IgD-negative memory B cell (primary cell): ENCODE results near the gene ALX3. TPM values are rescaled to one million over a fixed set of nuclear protein-coding genes. Genes with fewer than 3 reads are reported as not detected.

ENCODE experiments used
- H3K27ac Mint-ChIP-seq, 3 donors: one replicate each; pipeline ENCODE4 v1.8.0; 2020 to 2022; ENCODE audit warnings: mild to moderate bottlenecking in 3 of 3, mixed read lengths in 3 of 3, moderate library complexity in 1 of 3
- H3K27me3 Mint-ChIP-seq: one replicate; pipeline ENCODE4 v1.8.0; 2021; ENCODE audit warnings: mixed read lengths
- H3K36me3 Mint-ChIP-seq: one replicate; pipeline ENCODE4 v1.8.0; 2020; ENCODE audit warnings: mild to moderate bottlenecking, mixed read lengths
- H3K4me1 Mint-ChIP-seq, 3 donors: one replicate each; pipeline ENCODE4 v1.8.0; 2020 to 2022; ENCODE audit warnings: mixed read lengths in 3 of 3, mild to moderate bottlenecking in 1 of 3
- H3K4me3 Mint-ChIP-seq, 4 donors: one replicate each; pipeline ENCODE4 v1.8.0; 2020 to 2022; ENCODE audit warnings: mild to moderate bottlenecking in 4 of 4, mixed read lengths in 4 of 4, moderate library complexity in 3 of 4
- H3K9me3 Mint-ChIP-seq, 3 donors: one replicate each; pipeline ENCODE4 v1.8.0; 2020 to 2021; ENCODE audit warnings: mixed read lengths in 3 of 3, mild to moderate bottlenecking in 1 of 3
- polyA plus RNA-seq: library from polyadenylated mRNA; unstranded; fragments of 300-500 nt; fragmentation: Illumina TruSeq; gene quantifications from one replicate; pipeline ENCODE4 v1.2.3, GENCODE V29; 2021

Gene ALX3
- not detected for polyA plus RNA-seq

- Mint-ChIP-seq H3K36me3 (peaks cover 3% of the 10 kb centered on the region), H3K9me3 (peaks cover 0 to 5% (median 0%) of the 10 kb centered on the region in 3 donors), H3K27ac (peak within 1 kb of the TSS in 2 of 3 donors; percentile 23 to 32), H3K4me3 (peak within 1 kb of the TSS in 3 of 4 donors; percentile 39 to 53 (median 42)), H3K27me3 (peaks cover 50% of the 10 kb centered on the region), H3K4me1 (peaks cover 4 to 11% (median 9%) of the 10 kb centered on the region in 3 donors)
These were observed at the start of gene ALX3 for GRCh38 chr1:110070671-110071242. Gene ALX3, minus strand, starts transcription at chr1:110070672. Its CDS starts 60 bp downstream, at chr1:110070612.

DNA sequence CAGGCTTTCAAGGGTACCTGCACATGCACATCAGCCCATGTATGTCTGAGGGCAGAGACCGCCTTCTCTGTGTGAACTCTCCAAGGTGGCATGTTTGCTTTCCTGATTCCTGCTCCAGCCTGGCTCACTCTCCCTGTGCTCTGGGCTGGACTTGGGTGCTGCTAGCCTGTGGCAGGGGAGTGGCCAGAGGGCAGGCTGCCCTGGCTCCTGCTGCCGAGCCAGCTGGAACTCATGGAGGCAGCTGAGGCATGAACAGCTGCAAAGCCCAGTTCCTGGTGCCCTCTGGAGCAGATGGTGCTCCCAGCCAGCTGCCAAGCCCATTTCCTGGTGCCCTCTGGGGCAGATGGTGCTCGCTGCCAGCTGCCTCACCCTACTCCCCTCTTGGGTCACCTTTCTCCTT, 49.4 kb upstream of the ALX3 start:
- no peaks in the 10 kb centered on the region for H3K36me3 Mint-ChIP-seq
- peaks cover 0 to 3% (median 0%) of the 10 kb centered on the region in 3 donors for H3K4me1 Mint-ChIP-seq
- H3K27ac Mint-ChIP-seq = peak overlapping the region in 1 of 3 donors; percentile 53
- H3K4me3 Mint-ChIP-seq = no peak overlapping the region
- H3K9me3 Mint-ChIP-seq = peaks cover 3 to 11% (median 6%) of the 10 kb centered on the region in 3 donors
- H3K27me3 Mint-ChIP-seq = peaks cover 23% of the 10 kb centered on the region

GRCh38 chr1:110118636-110119396, 48.3 kb upstream of the ALX3 start:
- peak overlapping the region in 1 of 4 donors; percentile 21 for H3K4me3 Mint-ChIP-seq
- H3K27ac Mint-ChIP-seq = no peak overlapping the region
- peaks cover 23% of the 10 kb centered on the region for H3K27me3 Mint-ChIP-seq
- H3K4me1 Mint-ChIP-seq = peaks cover 0 to 3% (median 0%) of the 10 kb centered on the region in 3 donors
- no peaks in the 10 kb centered on the region for H3K36me3 Mint-ChIP-seq
- H3K9me3 Mint-ChIP-seq = peaks cover 1 to 5% (median 5%) of the 10 kb centered on the region in 3 donors

- Mint-ChIP-seq H3K36me3 (no peaks in the 10 kb centered on the region), H3K27me3 (peaks cover 35% of the 10 kb centered on the region), H3K4me1 (no peaks in the 10 kb centered on the region), H3K4me3 (no peak overlapping the region), H3K9me3 (no peaks in the 10 kb centered on the region), H3K27ac (no peak overlapping the region)
These were observed 44.3 kb upstream of the ALX3 start for GRCh38 chr1:110114784-110115183.

- no peaks in the 10 kb centered on the region for H3K9me3 Mint-ChIP-seq
- no peaks in the 10 kb centered on the region for H3K4me1 Mint-ChIP-seq
- peaks cover 33% of the 10 kb centered on the region for H3K27me3 Mint-ChIP-seq
- H3K27ac Mint-ChIP-seq = no peak overlapping the region
- no peak overlapping the region for H3K4me3 Mint-ChIP-seq
- H3K36me3 Mint-ChIP-seq = no peaks in the 10 kb centered on the region
These were observed 43.7 kb upstream of the ALX3 start for GRCh38 chr1:110114173-110114572.

DNA sequence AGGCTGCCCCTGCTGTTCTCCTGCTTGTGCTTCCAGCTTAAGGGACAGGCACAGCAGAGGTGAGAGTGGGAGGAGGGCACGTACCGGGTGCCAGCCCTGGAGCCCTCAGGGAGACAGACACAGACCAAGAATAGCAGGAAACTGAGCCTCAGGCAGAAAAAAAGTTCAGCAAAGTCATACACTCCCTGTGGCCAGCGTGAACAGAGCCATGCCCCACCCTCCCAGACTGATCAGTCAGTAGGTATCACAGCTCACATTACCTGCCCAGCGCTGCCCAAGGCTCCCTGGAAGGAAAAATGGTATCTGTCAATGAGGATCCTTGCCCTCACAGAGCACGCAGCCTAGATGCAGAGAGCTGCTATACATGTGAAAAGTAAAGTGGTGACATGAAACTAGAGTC, 43.1 kb upstream of the ALX3 start:
- H3K4me3 Mint-ChIP-seq = no peak overlapping the region
- H3K27me3 Mint-ChIP-seq = peaks cover 33% of the 10 kb centered on the region
- no peaks in the 10 kb centered on the region for H3K4me1 Mint-ChIP-seq
- H3K36me3 Mint-ChIP-seq = no peaks in the 10 kb centered on the region
- no peaks in the 10 kb centered on the region for H3K9me3 Mint-ChIP-seq
- H3K27ac Mint-ChIP-seq = no peak overlapping the region

- peaks cover 29% of the 10 kb centered on the region for H3K27me3 Mint-ChIP-seq
- no peaks in the 10 kb centered on the region for H3K9me3 Mint-ChIP-seq
- H3K4me3 Mint-ChIP-seq = no peak overlapping the region
- H3K27ac Mint-ChIP-seq = no peak overlapping the region
- no peaks in the 10 kb centered on the region for H3K4me1 Mint-ChIP-seq
- H3K36me3 Mint-ChIP-seq = no peaks in the 10 kb centered on the region
These were observed 42.2 kb upstream of the ALX3 start for GRCh38 chr1:110112656-110113055.

DNA sequence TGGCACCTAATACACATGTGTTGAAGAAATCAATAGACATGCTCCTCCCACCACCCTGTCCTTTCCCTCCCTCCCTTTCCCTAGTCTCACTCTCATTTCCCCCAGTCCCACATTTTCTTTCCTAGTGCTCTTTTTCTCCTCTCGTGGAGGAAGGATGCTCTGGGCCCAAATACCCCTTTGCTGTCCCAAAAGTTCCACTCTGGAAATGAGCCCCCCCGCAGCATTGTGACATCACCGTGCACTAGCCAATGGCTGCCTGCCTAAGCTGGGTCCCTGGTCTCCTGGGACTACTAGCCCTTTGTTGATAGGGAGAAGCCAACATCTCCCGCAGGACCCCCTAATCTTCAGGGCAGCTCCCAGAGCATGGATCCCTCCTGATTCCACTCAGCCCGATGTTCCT, 41.7 kb upstream of the ALX3 start, which contains the start of gene UBL4B:
Gene UBL4B (plus strand): TSS at position 301 of the 400 bp plus-strand sequence. CDS start 92 bp downstream, at position 393.
- H3K27me3 Mint-ChIP-seq = peaks cover 25% of the 10 kb centered on the region
- H3K27ac Mint-ChIP-seq = no peak within 1 kb of the TSS
- H3K4me3 Mint-ChIP-seq = no peak within 1 kb of the TSS
- H3K4me1 Mint-ChIP-seq = no peaks in the 10 kb centered on the region
- no peaks in the 10 kb centered on the region for H3K9me3 Mint-ChIP-seq
- H3K36me3 Mint-ChIP-seq = no peaks in the 10 kb centered on the region

DNA sequence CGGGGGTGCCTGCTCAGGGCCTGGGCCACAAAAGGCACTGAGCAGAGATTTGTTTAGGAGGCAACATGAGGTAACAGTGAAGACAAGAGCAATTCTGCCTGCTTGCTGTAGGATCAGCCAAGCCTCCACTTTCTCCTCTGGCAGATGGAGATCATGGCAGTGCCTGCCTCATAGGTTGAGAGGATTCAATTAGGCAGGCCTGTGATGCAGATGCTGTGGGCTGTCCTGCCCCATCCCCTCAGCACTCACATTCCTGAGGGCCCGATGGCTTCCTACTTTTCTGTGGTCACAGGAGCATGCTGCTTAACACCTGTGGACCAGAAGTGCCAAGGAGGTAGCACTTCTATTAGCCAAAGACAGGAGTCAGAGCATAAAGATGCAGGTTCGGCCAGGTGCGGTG, 40.6 kb upstream of the ALX3 start:
- no peaks in the 10 kb centered on the region for H3K4me1 Mint-ChIP-seq
- H3K4me3 Mint-ChIP-seq = no peak overlapping the region
- no peaks in the 10 kb centered on the region for H3K9me3 Mint-ChIP-seq
- H3K27me3 Mint-ChIP-seq = peaks cover 17% of the 10 kb centered on the region
- no peak overlapping the region for H3K27ac Mint-ChIP-seq
- H3K36me3 Mint-ChIP-seq = no peaks in the 10 kb centered on the region

- no peak overlapping the region for H3K4me3 Mint-ChIP-seq
- peaks cover 6% of the 10 kb centered on the region for H3K27me3 Mint-ChIP-seq
- no peaks in the 10 kb centered on the region for H3K36me3 Mint-ChIP-seq
- H3K4me1 Mint-ChIP-seq = peaks cover 0 to 2% (median 0%) of the 10 kb centered on the region in 3 donors
- no peaks in the 10 kb centered on the region for H3K9me3 Mint-ChIP-seq
- H3K27ac Mint-ChIP-seq = peak overlapping the region in 1 of 3 donors; percentile 57
These were observed 37.5 kb upstream of the ALX3 start for GRCh38 chr1:110107867-110108469.

- H3K27ac Mint-ChIP-seq = no peak overlapping the region
- H3K27me3 Mint-ChIP-seq = peaks cover 3% of the 10 kb centered on the region
- H3K9me3 Mint-ChIP-seq = no peaks in the 10 kb centered on the region
- no peaks in the 10 kb centered on the region for H3K36me3 Mint-ChIP-seq
- no peak overlapping the region for H3K4me3 Mint-ChIP-seq
- peaks cover 3 to 6% (median 5%) of the 10 kb centered on the region in 3 donors for H3K4me1 Mint-ChIP-seq
These were observed 35.8 kb upstream of the ALX3 start for GRCh38 chr1:110106013-110106941.

DNA sequence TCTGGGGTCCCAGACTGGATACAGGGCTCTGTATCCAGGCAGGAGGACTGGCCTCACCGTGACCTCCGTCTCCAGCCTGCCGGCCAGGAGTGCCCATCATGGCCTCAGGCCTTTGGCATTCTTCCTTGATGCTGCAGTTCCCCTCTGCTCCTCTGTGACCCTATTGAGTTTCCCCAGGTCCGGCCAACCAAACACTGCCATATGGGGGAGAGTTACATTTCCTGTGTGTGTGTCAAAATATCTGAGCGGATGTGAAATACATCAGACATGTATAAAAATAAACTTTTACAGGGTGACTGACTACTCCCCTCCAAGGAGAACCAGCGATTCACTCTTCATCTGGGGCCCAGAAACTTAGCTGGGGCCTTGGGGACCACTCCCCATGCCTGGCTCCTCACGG, 31.6 kb upstream of the ALX3 start:
- H3K4me1 Mint-ChIP-seq = peaks cover 4 to 6% (median 5%) of the 10 kb centered on the region in 3 donors
- no peak overlapping the region for H3K4me3 Mint-ChIP-seq
- H3K9me3 Mint-ChIP-seq = no peaks in the 10 kb centered on the region
- no peaks in the 10 kb centered on the region for H3K36me3 Mint-ChIP-seq
- no peaks in the 10 kb centered on the region for H3K27me3 Mint-ChIP-seq
- H3K27ac Mint-ChIP-seq = peak overlapping the region in 1 of 3 donors; percentile 41

GRCh38 chr1:110100335-110100734, 29.9 kb upstream of the ALX3 start:
- peaks cover 4 to 6% (median 5%) of the 10 kb centered on the region in 3 donors for H3K4me1 Mint-ChIP-seq
- no peaks in the 10 kb centered on the region for H3K9me3 Mint-ChIP-seq
- H3K27me3 Mint-ChIP-seq = no peaks in the 10 kb centered on the region
- H3K27ac Mint-ChIP-seq = no peak overlapping the region
- H3K36me3 Mint-ChIP-seq = no peaks in the 10 kb centered on the region
- H3K4me3 Mint-ChIP-seq = no peak overlapping the region

DNA sequence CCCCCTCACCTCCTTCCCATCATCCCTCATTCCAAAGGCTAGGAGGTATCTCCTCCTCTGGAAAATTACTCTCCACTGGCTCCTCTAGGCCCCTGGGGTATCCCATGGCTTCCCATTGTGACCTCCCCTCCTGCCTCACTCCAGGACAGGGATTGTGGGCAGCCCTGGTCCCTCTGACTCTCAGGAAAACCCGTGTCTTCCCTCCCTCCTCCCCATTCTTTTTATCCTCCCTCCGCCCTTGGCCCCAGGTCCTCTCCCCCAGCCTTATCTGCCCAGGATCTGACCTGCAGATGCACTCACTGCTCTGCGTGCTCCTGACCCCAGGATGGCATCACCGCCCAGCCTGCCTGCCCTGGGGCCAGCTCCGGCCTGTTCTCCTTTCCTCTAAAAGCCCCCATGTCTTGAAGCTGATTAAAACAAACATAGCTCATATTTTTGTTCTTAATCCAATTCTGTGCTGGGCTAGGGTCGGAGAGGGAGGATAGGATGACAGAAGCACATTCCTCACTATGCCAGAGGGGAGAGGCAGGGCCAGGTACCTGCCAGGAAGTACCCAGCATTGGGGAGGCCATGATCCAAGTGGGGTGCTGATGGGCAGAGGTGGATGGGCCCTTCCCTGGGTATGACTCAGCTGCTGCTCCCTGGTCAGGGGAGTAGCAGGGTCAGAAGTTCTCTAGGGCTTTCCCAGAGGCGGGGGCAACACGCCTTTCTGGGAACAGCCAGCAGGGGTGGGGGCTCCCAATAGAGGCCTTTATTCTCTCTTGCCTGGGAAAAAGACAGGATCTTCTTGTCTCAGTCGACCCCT, 28.0 kb upstream of the ALX3 start:
- Mint-ChIP-seq H3K36me3 (no peaks in the 10 kb centered on the region), H3K4me3 (no peak overlapping the region), H3K27ac (no peak overlapping the region), H3K9me3 (no peaks in the 10 kb centered on the region), H3K27me3 (peaks cover 5% of the 10 kb centered on the region), H3K4me1 (peaks cover 3 to 6% (median 5%) of the 10 kb centered on the region in 3 donors)
